Measurements from ENCODE around the gene LCMT1. TPM values are rescaled to one million over a fixed set of nuclear protein-coding genes. Genes with fewer than 3 reads are reported as not detected.

LCMT1 gene
- total and polyA plus RNA-seq, 2 experiments from 2014 or later, result 30.3 to 50.5 TPM

DNA sequence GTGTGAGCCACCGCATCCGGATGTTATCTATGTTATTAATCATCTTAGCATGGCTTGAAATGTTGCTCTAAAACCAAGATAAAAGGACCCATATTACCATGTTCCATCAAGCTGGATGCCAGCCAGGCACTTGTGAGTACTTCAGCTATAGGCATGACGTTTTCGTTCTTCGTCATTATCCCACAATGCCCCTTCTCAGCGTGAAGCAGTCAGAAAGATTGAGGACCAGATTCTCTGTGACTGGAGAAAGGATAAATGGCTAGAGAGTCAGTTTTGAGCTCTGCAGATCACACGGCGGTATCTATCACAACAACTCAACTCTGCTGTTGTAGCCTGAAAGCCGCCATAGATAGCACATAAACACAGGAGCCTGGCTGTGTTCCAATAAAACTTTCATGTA is 29.8 kb upstream of the LCMT1 start:
- Histone ChIP-seq H3K36me3 (ENCODE audit: low read depth) (no peaks in the 10 kb centered on the region), H3K79me2 (ENCODE audit: insufficient read depth) (no peaks in the 10 kb centered on the region), H3K27ac (no peak overlapping the region), H3K27me3 (replicated peaks; ENCODE audit: insufficient read depth) (no peaks in the 10 kb centered on the region), H3K4me3 (no peak overlapping the region), H3K4me1 (ENCODE audit: insufficient read depth) (no peaks in the 10 kb centered on the region), H3K9me3 (ENCODE audit: low read depth) (no peaks in the 10 kb centered on the region), H3F3A (ENCODE audit: insufficient read depth) (no peaks in the 10 kb centered on the region), H3K9ac (no peak overlapping the region), H2AFZ (no peak overlapping the region), H3K9me2 (ENCODE audit: insufficient read depth) (no peaks in the 10 kb centered on the region), H4K20me1 (ENCODE audit: insufficient read depth) (no peaks in the 10 kb centered on the region), H3K4me2 (ENCODE audit: unreplicated experiment) (no peak overlapping the region)
- 84 to 88% methylated on average over 9 of the region's 9 CpGs for WGBS, 2 experiments (ENCODE audit: low coverage in 1 of 2, low lambda C conversion rate in 2 of 2, missing lambda C conversion rate in 2 of 2)
- DNase-seq, result no peak
- in situ Hi-C loops (cut with MboI), result no loop called here
- TF ChIP-seq EZH2phosphoT487 (IDR thresholded peaks at IDR 0.05; ENCODE audit: insufficient read depth, low read depth) (no peak), EZH2 (IDR thresholded peaks at IDR 0.05; ENCODE audit: insufficient read depth, poor library complexity, severe bottlenecking) (no peak)

DNA sequence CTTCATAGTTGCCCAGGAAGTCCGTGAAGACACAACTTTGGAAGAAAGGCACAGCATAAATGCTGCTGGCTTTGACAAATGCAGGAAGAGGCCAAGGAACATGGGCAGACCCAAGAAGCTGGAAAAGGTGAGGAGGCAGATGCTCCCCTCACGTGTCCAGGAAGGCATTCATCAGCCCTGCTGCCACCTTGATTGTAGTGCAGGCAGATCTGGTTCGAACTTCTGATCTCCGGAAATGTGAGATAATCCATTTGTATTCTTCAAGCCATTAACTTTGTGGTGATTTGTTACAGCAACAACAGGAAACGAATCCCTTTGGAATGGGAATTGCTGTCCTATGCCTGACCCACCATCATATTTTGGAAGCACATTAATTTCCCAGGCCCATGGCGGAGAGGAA is 28.5 kb upstream of the LCMT1 start:
- no peaks in the 10 kb centered on the region for H3K9me2 ChIP-seq (ENCODE audit: insufficient read depth)
- in situ Hi-C loops (cut with MboI), result no loop called here
- H3K9me3 ChIP-seq (ENCODE audit: low read depth), result no peaks in the 10 kb centered on the region
- no peak overlapping the region for H3K9ac ChIP-seq
- no peaks in the 10 kb centered on the region for H3K79me2 ChIP-seq (ENCODE audit: insufficient read depth)
- no peak overlapping the region for H2AFZ ChIP-seq
- no peaks in the 10 kb centered on the region for H3K36me3 ChIP-seq (ENCODE audit: low read depth)
- DNase-seq, result no peak
- H3K4me3 ChIP-seq, result no peak overlapping the region
- no peaks in the 10 kb centered on the region for H3K27me3 ChIP-seq (replicated peaks; ENCODE audit: insufficient read depth)
- 81 to 82% methylated on average over 6 of the region's 6 CpGs for WGBS, 2 experiments (ENCODE audit: low coverage in 1 of 2, low lambda C conversion rate in 2 of 2, missing lambda C conversion rate in 2 of 2)
- no peaks in the 10 kb centered on the region for H3F3A ChIP-seq (ENCODE audit: insufficient read depth)
- no peaks in the 10 kb centered on the region for H3K4me1 ChIP-seq (ENCODE audit: insufficient read depth)
- TF ChIP-seq EZH2phosphoT487 (IDR thresholded peaks at IDR 0.05; ENCODE audit: insufficient read depth, low read depth) (no peak), EZH2 (IDR thresholded peaks at IDR 0.05; ENCODE audit: insufficient read depth, poor library complexity, severe bottlenecking) (no peak)
- no peaks in the 10 kb centered on the region for H4K20me1 ChIP-seq (ENCODE audit: insufficient read depth)
- no peak overlapping the region for H3K4me2 ChIP-seq (ENCODE audit: unreplicated experiment)
- H3K27ac ChIP-seq, result no peak overlapping the region

DNA sequence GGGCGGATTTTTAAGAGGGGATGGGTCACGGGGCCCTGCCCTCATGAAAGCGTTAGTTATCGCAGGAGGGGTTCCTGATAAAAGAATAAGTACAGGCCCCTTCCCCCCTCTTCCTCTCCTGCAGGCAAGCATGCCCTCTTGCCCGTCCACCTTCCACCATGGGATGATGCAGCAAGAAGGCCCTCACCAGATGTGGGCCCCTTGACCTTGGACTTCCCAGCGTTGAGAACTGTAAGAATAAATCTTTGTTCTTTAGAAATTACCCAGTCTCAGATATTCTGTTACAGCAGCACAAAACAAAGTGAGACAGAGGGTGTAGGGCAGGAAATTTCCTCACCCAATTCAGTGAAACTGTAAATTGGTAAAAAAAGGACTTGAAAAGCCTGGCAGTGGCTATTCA is 27.8 kb upstream of the LCMT1 start:
- Histone ChIP-seq H4K20me1 (ENCODE audit: insufficient read depth) (no peaks in the 10 kb centered on the region), H3K9ac (no peak overlapping the region), H2AFZ (no peak overlapping the region), H3K4me1 (ENCODE audit: insufficient read depth) (no peaks in the 10 kb centered on the region), H3K27ac (no peak overlapping the region), H3K79me2 (ENCODE audit: insufficient read depth) (no peaks in the 10 kb centered on the region), H3K27me3 (replicated peaks; ENCODE audit: insufficient read depth) (no peaks in the 10 kb centered on the region), H3F3A (ENCODE audit: insufficient read depth) (no peaks in the 10 kb centered on the region), H3K36me3 (ENCODE audit: low read depth) (no peaks in the 10 kb centered on the region), H3K9me2 (ENCODE audit: insufficient read depth) (no peaks in the 10 kb centered on the region), H3K4me3 (no peak overlapping the region), H3K4me2 (ENCODE audit: unreplicated experiment) (no peak overlapping the region), H3K9me3 (ENCODE audit: low read depth) (no peaks in the 10 kb centered on the region)
- TF ChIP-seq EZH2 (IDR thresholded peaks at IDR 0.05; ENCODE audit: insufficient read depth, poor library complexity, severe bottlenecking) (no peak), EZH2phosphoT487 (IDR thresholded peaks at IDR 0.05; ENCODE audit: insufficient read depth, low read depth) (no peak)
- WGBS, 2 experiments (ENCODE audit: low coverage in 1 of 2, low lambda C conversion rate in 2 of 2, missing lambda C conversion rate in 2 of 2), result 67 to 79% methylated on average over 6 of the region's 6 CpGs
- in situ Hi-C loops (cut with MboI), result no loop called here
- no peak for DNase-seq

DNA sequence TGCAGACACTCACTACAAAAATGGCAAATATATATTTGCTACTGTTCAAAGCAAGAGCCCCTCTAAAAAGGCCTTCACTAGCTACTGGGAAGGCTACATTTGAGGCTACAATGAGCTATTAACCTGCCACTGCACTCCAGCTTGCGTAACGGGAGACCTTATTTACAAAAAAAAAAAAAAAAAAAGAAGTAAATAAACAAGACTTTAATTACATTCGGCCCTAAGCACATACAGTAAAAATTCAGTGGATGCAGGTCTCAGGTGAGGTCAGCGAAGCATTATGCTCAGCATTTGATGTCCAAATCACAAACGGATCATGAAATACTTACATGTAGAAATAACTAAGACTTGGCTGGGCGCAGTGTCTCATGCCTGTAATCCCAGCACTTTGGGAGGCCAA is 26.7 kb upstream of the LCMT1 start:
- Histone ChIP-seq H3F3A (ENCODE audit: insufficient read depth) (no peaks in the 10 kb centered on the region), H3K36me3 (ENCODE audit: low read depth) (no peaks in the 10 kb centered on the region), H2AFZ (no peak overlapping the region), H3K27me3 (replicated peaks; ENCODE audit: insufficient read depth) (no peaks in the 10 kb centered on the region), H3K27ac (no peak overlapping the region), H3K79me2 (ENCODE audit: insufficient read depth) (no peaks in the 10 kb centered on the region), H3K9me3 (ENCODE audit: low read depth) (no peaks in the 10 kb centered on the region), H3K4me3 (no peak overlapping the region), H3K4me1 (ENCODE audit: insufficient read depth) (no peaks in the 10 kb centered on the region), H3K9ac (no peak overlapping the region), H3K9me2 (ENCODE audit: insufficient read depth) (no peaks in the 10 kb centered on the region), H4K20me1 (ENCODE audit: insufficient read depth) (no peaks in the 10 kb centered on the region), H3K4me2 (ENCODE audit: unreplicated experiment) (no peak overlapping the region)
- no peak for TF ChIP-seq EZH2phosphoT487 (IDR thresholded peaks at IDR 0.05; ENCODE audit: insufficient read depth, low read depth)
- no peak for TF ChIP-seq EZH2 (IDR thresholded peaks at IDR 0.05; ENCODE audit: insufficient read depth, poor library complexity, severe bottlenecking)
- no peak for DNase-seq
- WGBS, 2 experiments (ENCODE audit: low coverage in 1 of 2, low lambda C conversion rate in 2 of 2, missing lambda C conversion rate in 2 of 2), result 72 to 76% methylated on average over 6 of the region's 6 CpGs
- in situ Hi-C loops (cut with MboI), result no loop called here

DNA sequence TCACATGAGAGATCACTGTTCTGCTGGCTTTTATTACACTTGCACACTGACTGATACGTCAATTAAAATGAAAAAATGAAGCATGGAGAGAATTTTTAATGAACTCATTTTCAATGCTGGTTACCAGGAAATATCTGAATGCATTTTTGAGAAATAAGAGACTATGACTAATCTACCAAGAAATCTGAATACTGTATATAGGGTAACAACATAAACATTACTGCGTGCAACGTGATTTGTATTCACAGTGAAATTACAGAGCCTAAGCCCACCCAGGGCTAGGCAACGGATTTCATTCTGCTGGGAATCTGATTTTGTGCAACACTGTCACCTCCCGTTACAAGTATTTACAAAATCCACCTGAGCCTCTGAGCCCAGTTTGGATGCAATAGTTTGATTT is 23.8 kb upstream of the LCMT1 start:
- H3K4me2 ChIP-seq (ENCODE audit: unreplicated experiment), result no peak overlapping the region
- in situ Hi-C loops (cut with MboI), result no loop called here

More for the DNA sequence above, 23.8 kb upstream of the LCMT1 start:
- H3K27ac ChIP-seq, result no peak overlapping the region
- no peak for DNase-seq
- H3K4me1 ChIP-seq (ENCODE audit: insufficient read depth), result no peaks in the 10 kb centered on the region
- no peaks in the 10 kb centered on the region for H3K9me3 ChIP-seq (ENCODE audit: low read depth)
- no peaks in the 10 kb centered on the region for H3K9me2 ChIP-seq (ENCODE audit: insufficient read depth)
- H4K20me1 ChIP-seq (ENCODE audit: insufficient read depth), result no peaks in the 10 kb centered on the region
- no peaks in the 10 kb centered on the region for H3K79me2 ChIP-seq (ENCODE audit: insufficient read depth)
- no peaks in the 10 kb centered on the region for H3K36me3 ChIP-seq (ENCODE audit: low read depth)
- no peak overlapping the region for H2AFZ ChIP-seq
- TF ChIP-seq EZH2 (IDR thresholded peaks at IDR 0.05; ENCODE audit: insufficient read depth, poor library complexity, severe bottlenecking), result no peak
- no peak for TF ChIP-seq EZH2phosphoT487 (IDR thresholded peaks at IDR 0.05; ENCODE audit: insufficient read depth, low read depth)
- H3K4me3 ChIP-seq, result no peak overlapping the region
- H3K27me3 ChIP-seq (replicated peaks; ENCODE audit: insufficient read depth), result no peaks in the 10 kb centered on the region
- WGBS, 2 experiments (ENCODE audit: low coverage in 1 of 2, low lambda C conversion rate in 2 of 2, missing lambda C conversion rate in 2 of 2), result 64 to 65% methylated on average over 5 of the region's 5 CpGs
- H3K9ac ChIP-seq, result no peak overlapping the region
- no peaks in the 10 kb centered on the region for H3F3A ChIP-seq (ENCODE audit: insufficient read depth)

Data from GM23248 (cell line).